WTC11 (cell line): Measurements from ENCODE around the gene TLE7. TPM values are rescaled to one million over a fixed set of nuclear protein-coding genes. Genes with fewer than 3 reads are reported as not detected.

Source experiments
- CREM ChIP-seq: sonication (generic); formaldehyde crosslinking; IDR thresholded peaks from 2 replicates; pipeline ENCODE4 v1.8.1; 2022; ENCODE audit warnings: mild to moderate bottlenecking, missing genetic modification reagents, moderate library complexity
- ELF4 ChIP-seq: sonication (generic); formaldehyde crosslinking; IDR thresholded peaks from 2 replicates; pipeline ENCODE4 v1.8.1; 2022; ENCODE audit warnings: low read depth, mild to moderate bottlenecking, moderate library complexity, missing genetic modification reagents
- EMX1 ChIP-seq: fragments of 250-450 bp; sonication (Bioruptor Pico); IDR thresholded peaks from 2 replicates; pipeline ENCODE4 v1.8.0; 2021; ENCODE audit warnings: mild to moderate bottlenecking
- ESRRA ChIP-seq: sonication (generic); formaldehyde crosslinking; IDR thresholded peaks from 2 replicates; pipeline ENCODE4 v1.8.1; 2022; ENCODE audit warnings: mild to moderate bottlenecking, missing genetic modification reagents, borderline replicate concordance
- FOXK1 ChIP-seq: sonication (generic); formaldehyde crosslinking; IDR thresholded peaks from 2 replicates; pipeline ENCODE4 v1.8.0; 2022; ENCODE audit warnings: mild to moderate bottlenecking, moderate library complexity, missing genetic modification reagents
- FOXP1 ChIP-seq: sonication (generic); formaldehyde crosslinking; IDR thresholded peaks from 2 replicates; pipeline ENCODE4 v1.8.0; 2022; ENCODE audit warnings: missing genetic modification reagents, mild to moderate bottlenecking, moderate library complexity, borderline replicate concordance
- GRHL2 ChIP-seq: fragments of 250-450 bp; sonication (Bioruptor Pico); IDR thresholded peaks from 2 replicates; pipeline ENCODE4 v1.8.0; 2022; ENCODE audit warnings: mild to moderate bottlenecking, moderate library complexity; ENCODE audit not compliant: insufficient replicate concordance, severe bottlenecking
- JAZF1 ChIP-seq: fragments of 250-450 bp; sonication (Bioruptor Pico); IDR thresholded peaks from 2 replicates; pipeline ENCODE4 v1.9.0; 2021; ENCODE audit warnings: moderate library complexity, mild to moderate bottlenecking, inconsistent platforms
- NFYB ChIP-seq: sonication (generic); formaldehyde crosslinking; conservative IDR thresholded peaks from 2 replicates; pipeline ENCODE4 v1.8.0; 2022; ENCODE audit warnings: low read depth, missing genetic modification reagents
- PRRX2 ChIP-seq: fragments of 250-450 bp; sonication (Bioruptor Pico); IDR thresholded peaks from 2 replicates; pipeline ENCODE4 v1.8.0; 2021; ENCODE audit warnings: mild to moderate bottlenecking
- SOX15 ChIP-seq: fragments of 250-450 bp; sonication (Bioruptor Pico); IDR thresholded peaks from 2 replicates; pipeline ENCODE4 v1.9.0; 2021; ENCODE audit warnings: mild to moderate bottlenecking
- TEAD1 ChIP-seq: sonication (generic); formaldehyde crosslinking; IDR thresholded peaks from 2 replicates; pipeline ENCODE4 v1.8.0; 2022; ENCODE audit warnings: mild to moderate bottlenecking, missing genetic modification reagents
- ZNF121 ChIP-seq: sonication (generic); formaldehyde crosslinking; IDR thresholded peaks from 2 replicates; pipeline ENCODE4 v1.8.0; 2023; ENCODE audit warnings: missing genetic modification reagents
- ZNF138 ChIP-seq: sonication (generic); formaldehyde crosslinking; conservative IDR thresholded peaks from 2 replicates; pipeline ENCODE4 v1.8.1; 2022; ENCODE audit warnings: mild to moderate bottlenecking, moderate library complexity, missing genetic modification reagents
- ZNF396 ChIP-seq: fragments of 250-450 bp; sonication (Bioruptor Pico); IDR thresholded peaks from 2 replicates; pipeline ENCODE4 v1.8.0; 2021; ENCODE audit warnings: mild to moderate bottlenecking, moderate library complexity, borderline replicate concordance
- ZNF423 ChIP-seq: fragments of 250-450 bp; sonication (Bioruptor Pico); IDR thresholded peaks from 2 replicates; pipeline ENCODE4 v2.1.2; 2022; ENCODE audit warnings: mild to moderate bottlenecking, moderate library complexity
- ZNF671 ChIP-seq: fragments of 250-450 bp; sonication (Bioruptor Pico); IDR thresholded peaks from 2 replicates; pipeline ENCODE4 v1.8.0; 2021; ENCODE audit warnings: mild to moderate bottlenecking
- total RNA-seq: library from RNA; stranded (reverse); gene quantifications from 3 replicates; pipeline ENCODE4 v1.2.3, GENCODE V29; 2021
- TF ChIP-seq, protein P1 (sequence below): fragments of 250-450 bp; sonication (Bioruptor Pico); IDR thresholded peaks from 2 replicates; pipeline ENCODE4 v1.8.0; 2021; ENCODE audit warnings: mild to moderate bottlenecking
- TF ChIP-seq, protein P2 (sequence below): sonication (generic); formaldehyde crosslinking; IDR thresholded peaks from 2 replicates; pipeline ENCODE4 v1.8.1; 2023; ENCODE audit warnings: mild to moderate bottlenecking, missing genetic modification reagents, moderate library complexity
- TF ChIP-seq, protein P3 (sequence below): sonication (generic); formaldehyde crosslinking; conservative IDR thresholded peaks from 2 replicates; pipeline ENCODE4 v1.8.1; 2022; ENCODE audit warnings: mild to moderate bottlenecking, missing genetic modification reagents
- TF ChIP-seq, protein P4 (sequence below): sonication (generic); formaldehyde crosslinking; IDR thresholded peaks from 2 replicates; pipeline ENCODE4 v1.8.0; 2022; ENCODE audit warnings: mild to moderate bottlenecking, missing genetic modification reagents
- TF ChIP-seq, protein P5 (sequence below): sonication (generic); formaldehyde crosslinking; IDR thresholded peaks from 2 replicates; pipeline ENCODE4 v1.8.0; 2023; ENCODE audit warnings: missing genetic modification reagents
- TF ChIP-seq, protein P6 (sequence below): fragments of 200-600 bp; IDR thresholded peaks from 2 replicates; pipeline ENCODE4 v1.8.0; 2022; ENCODE audit warnings: antibody characterized with exemption
- TF ChIP-seq, protein P7 (sequence below): sonication (generic); formaldehyde crosslinking; IDR thresholded peaks from 2 replicates; pipeline ENCODE4 v1.8.0; 2022; ENCODE audit warnings: mild to moderate bottlenecking, missing genetic modification reagents
- TF ChIP-seq, protein P8 (sequence below): fragments of 250-450 bp; sonication (Bioruptor Pico); IDR thresholded peaks from 2 replicates; pipeline ENCODE4 v1.9.0; 2021; ENCODE audit warnings: mild to moderate bottlenecking
- TF ChIP-seq, protein P9 (sequence below): sonication (generic); formaldehyde crosslinking; IDR thresholded peaks from 2 replicates; pipeline ENCODE4 v1.8.0; 2023; ENCODE audit warnings: missing genetic modification reagents, mild to moderate bottlenecking, borderline replicate concordance

TLE7 gene
- total RNA-seq, 1 experiment from 2014 or later = 0.55 TPM

DNA sequence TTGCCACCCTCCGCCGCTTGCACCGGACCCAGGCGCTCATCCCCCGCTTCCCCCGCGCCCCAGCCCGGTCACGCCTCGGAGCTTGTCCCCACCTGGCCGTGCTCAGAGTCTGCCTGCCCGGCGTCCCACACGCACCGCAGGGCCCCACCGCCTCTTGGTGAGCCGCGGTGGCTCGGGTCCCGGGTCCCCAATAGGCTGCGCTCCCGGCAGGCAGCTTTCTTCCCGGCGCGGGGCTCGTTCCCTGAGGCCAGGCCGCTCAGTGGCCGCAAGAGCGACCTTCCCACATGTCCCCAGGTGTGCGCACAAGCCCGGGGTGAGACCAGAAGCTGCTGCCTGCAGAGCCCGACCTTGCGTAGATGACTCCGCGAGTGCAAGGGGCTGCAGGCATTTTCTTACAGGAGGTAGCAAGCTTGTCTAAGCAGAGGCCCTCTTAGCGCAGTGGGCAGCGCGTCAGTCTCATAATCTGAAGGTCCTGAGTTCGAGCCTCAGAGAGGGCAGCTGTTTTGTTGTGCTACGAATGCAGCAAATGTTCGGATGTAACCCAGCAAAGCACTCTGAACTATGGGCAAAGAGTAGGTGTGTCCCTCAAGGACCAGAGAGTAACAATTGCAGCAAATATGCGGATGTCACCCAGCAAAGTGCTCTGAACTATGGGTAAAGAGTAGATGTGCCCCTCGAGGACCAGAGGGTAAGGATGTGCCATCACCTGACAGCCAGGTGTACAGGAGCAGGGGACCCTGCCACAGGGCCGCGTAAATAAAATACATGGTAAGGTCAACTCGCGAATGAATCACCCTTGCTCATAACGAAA lies 15.6 kb downstream of the TLE7 start (continued):
- TF ChIP-seq, protein P1, sequence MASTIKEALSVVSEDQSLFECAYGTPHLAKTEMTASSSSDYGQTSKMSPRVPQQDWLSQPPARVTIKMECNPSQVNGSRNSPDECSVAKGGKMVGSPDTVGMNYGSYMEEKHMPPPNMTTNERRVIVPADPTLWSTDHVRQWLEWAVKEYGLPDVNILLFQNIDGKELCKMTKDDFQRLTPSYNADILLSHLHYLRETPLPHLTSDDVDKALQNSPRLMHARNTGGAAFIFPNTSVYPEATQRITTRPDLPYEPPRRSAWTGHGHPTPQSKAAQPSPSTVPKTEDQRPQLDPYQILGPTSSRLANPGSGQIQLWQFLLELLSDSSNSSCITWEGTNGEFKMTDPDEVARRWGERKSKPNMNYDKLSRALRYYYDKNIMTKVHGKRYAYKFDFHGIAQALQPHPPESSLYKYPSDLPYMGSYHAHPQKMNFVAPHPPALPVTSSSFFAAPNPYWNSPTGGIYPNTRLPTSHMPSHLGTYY = peak; percentile 94
- TF ChIP-seq, protein P2, sequence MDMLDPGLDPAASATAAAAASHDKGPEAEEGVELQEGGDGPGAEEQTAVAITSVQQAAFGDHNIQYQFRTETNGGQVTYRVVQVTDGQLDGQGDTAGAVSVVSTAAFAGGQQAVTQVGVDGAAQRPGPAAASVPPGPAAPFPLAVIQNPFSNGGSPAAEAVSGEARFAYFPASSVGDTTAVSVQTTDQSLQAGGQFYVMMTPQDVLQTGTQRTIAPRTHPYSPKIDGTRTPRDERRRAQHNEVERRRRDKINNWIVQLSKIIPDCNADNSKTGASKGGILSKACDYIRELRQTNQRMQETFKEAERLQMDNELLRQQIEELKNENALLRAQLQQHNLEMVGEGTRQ = no peak; the same call in 1 of the 2 replicates
- TF ChIP-seq, protein P3, sequence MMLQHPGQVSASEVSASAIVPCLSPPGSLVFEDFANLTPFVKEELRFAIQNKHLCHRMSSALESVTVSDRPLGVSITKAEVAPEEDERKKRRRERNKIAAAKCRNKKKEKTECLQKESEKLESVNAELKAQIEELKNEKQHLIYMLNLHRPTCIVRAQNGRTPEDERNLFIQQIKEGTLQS = no peak
- TF ChIP-seq ZNF423 (CRISPR knock-in tag) (peak; percentile 3), ESRRA (CRISPR knock-in tag) (peak; percentile 71; the same call in 1 of the 2 replicates), ELF4 (no peak), ZNF396 (CRISPR knock-in tag) (peak; percentile 72; the same call in 1 of the 2 replicates), EMX1 (peak; percentile 94), ZNF138 (CRISPR knock-in tag) (no peak), ZNF121 (CRISPR knock-in tag) (no peak), PRRX2 (CRISPR knock-in tag) (no peak; the same call in 1 of the 2 replicates), JAZF1 (CRISPR knock-in tag) (peak; percentile 91; the same call in 1 of the 2 replicates), CREM (CRISPR knock-in tag) (peak; percentile 89), SOX15 (CRISPR knock-in tag) (no peak), FOXP1 (CRISPR knock-in tag) (peak; percentile 46), FOXK1 (CRISPR knock-in tag) (peak; percentile 47), ZNF671 (CRISPR knock-in tag) (peak; percentile 89; the same call in 1 of the 2 replicates), TEAD1 (peak; percentile 73; the same call in 1 of the 2 replicates), GRHL2 (no peak), NFYB (no peak)
- TF ChIP-seq, protein P4, sequence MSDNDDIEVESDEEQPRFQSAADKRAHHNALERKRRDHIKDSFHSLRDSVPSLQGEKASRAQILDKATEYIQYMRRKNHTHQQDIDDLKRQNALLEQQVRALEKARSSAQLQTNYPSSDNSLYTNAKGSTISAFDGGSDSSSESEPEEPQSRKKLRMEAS (CRISPR knock-in tag) = peak; percentile 81
- TF ChIP-seq, protein P5, sequence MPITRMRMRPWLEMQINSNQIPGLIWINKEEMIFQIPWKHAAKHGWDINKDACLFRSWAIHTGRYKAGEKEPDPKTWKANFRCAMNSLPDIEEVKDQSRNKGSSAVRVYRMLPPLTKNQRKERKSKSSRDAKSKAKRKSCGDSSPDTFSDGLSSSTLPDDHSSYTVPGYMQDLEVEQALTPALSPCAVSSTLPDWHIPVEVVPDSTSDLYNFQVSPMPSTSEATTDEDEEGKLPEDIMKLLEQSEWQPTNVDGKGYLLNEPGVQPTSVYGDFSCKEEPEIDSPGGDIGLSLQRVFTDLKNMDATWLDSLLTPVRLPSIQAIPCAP (CRISPR knock-in tag) = no peak
- TF ChIP-seq, protein P6, sequence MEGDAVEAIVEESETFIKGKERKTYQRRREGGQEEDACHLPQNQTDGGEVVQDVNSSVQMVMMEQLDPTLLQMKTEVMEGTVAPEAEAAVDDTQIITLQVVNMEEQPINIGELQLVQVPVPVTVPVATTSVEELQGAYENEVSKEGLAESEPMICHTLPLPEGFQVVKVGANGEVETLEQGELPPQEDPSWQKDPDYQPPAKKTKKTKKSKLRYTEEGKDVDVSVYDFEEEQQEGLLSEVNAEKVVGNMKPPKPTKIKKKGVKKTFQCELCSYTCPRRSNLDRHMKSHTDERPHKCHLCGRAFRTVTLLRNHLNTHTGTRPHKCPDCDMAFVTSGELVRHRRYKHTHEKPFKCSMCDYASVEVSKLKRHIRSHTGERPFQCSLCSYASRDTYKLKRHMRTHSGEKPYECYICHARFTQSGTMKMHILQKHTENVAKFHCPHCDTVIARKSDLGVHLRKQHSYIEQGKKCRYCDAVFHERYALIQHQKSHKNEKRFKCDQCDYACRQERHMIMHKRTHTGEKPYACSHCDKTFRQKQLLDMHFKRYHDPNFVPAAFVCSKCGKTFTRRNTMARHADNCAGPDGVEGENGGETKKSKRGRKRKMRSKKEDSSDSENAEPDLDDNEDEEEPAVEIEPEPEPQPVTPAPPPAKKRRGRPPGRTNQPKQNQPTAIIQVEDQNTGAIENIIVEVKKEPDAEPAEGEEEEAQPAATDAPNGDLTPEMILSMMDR = no peak
- TF ChIP-seq, protein P7, sequence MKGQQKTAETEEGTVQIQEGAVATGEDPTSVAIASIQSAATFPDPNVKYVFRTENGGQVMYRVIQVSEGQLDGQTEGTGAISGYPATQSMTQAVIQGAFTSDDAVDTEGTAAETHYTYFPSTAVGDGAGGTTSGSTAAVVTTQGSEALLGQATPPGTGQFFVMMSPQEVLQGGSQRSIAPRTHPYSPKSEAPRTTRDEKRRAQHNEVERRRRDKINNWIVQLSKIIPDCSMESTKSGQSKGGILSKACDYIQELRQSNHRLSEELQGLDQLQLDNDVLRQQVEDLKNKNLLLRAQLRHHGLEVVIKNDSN (CRISPR knock-in tag) = no peak
- TF ChIP-seq, protein P8, sequence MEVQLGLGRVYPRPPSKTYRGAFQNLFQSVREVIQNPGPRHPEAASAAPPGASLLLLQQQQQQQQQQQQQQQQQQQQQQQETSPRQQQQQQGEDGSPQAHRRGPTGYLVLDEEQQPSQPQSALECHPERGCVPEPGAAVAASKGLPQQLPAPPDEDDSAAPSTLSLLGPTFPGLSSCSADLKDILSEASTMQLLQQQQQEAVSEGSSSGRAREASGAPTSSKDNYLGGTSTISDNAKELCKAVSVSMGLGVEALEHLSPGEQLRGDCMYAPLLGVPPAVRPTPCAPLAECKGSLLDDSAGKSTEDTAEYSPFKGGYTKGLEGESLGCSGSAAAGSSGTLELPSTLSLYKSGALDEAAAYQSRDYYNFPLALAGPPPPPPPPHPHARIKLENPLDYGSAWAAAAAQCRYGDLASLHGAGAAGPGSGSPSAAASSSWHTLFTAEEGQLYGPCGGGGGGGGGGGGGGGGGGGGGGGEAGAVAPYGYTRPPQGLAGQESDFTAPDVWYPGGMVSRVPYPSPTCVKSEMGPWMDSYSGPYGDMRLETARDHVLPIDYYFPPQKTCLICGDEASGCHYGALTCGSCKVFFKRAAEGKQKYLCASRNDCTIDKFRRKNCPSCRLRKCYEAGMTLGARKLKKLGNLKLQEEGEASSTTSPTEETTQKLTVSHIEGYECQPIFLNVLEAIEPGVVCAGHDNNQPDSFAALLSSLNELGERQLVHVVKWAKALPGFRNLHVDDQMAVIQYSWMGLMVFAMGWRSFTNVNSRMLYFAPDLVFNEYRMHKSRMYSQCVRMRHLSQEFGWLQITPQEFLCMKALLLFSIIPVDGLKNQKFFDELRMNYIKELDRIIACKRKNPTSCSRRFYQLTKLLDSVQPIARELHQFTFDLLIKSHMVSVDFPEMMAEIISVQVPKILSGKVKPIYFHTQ (CRISPR knock-in tag) = peak; percentile 87
- TF ChIP-seq, protein P9, sequence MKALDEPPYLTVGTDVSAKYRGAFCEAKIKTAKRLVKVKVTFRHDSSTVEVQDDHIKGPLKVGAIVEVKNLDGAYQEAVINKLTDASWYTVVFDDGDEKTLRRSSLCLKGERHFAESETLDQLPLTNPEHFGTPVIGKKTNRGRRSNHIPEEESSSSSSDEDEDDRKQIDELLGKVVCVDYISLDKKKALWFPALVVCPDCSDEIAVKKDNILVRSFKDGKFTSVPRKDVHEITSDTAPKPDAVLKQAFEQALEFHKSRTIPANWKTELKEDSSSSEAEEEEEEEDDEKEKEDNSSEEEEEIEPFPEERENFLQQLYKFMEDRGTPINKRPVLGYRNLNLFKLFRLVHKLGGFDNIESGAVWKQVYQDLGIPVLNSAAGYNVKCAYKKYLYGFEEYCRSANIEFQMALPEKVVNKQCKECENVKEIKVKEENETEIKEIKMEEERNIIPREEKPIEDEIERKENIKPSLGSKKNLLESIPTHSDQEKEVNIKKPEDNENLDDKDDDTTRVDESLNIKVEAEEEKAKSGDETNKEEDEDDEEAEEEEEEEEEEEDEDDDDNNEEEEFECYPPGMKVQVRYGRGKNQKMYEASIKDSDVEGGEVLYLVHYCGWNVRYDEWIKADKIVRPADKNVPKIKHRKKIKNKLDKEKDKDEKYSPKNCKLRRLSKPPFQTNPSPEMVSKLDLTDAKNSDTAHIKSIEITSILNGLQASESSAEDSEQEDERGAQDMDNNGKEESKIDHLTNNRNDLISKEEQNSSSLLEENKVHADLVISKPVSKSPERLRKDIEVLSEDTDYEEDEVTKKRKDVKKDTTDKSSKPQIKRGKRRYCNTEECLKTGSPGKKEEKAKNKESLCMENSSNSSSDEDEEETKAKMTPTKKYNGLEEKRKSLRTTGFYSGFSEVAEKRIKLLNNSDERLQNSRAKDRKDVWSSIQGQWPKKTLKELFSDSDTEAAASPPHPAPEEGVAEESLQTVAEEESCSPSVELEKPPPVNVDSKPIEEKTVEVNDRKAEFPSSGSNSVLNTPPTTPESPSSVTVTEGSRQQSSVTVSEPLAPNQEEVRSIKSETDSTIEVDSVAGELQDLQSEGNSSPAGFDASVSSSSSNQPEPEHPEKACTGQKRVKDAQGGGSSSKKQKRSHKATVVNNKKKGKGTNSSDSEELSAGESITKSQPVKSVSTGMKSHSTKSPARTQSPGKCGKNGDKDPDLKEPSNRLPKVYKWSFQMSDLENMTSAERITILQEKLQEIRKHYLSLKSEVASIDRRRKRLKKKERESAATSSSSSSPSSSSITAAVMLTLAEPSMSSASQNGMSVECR (CRISPR knock-in tag) = peak; percentile 63
